ENCODE measurements around the gene TRIO.

DNA sequence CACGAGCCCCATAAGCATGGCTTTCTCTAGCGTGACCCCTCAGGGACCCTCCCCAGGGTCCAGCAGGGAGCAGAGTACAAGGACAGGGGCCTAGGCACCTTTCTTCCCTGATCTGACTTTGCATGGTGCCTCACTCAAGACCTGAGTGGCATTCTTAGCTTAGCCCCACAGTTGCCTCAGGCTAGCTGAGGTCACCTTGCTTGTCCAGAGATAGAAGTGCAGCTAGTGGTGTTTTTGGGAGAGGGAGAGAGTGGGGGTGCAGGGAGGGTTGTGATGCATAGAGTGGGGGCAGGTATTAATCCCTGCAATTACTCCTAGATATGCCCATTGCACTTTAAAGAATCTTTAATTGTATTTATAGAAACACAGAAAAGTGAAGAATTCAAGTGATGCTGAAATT, 8.4 kb upstream of the TRIO start:
- TF ChIP-seq NRF1 (conservative IDR thresholded peaks at IDR 0.05; ENCODE audit: low read depth, low read length) (no peak), CBX5 (IDR thresholded peaks at IDR 0.05; ENCODE audit: low read depth) (no peak), CHD2 (IDR thresholded peaks at IDR 0.05; ENCODE audit: borderline replicate concordance, low read depth, low read length) (no peak), CTCF (IDR thresholded peaks at IDR 0.05 in 2 of 3, conservative IDR thresholded peaks at IDR 0.05 in 1 of 3; ENCODE audit: control insufficient read depth in 2 of 3, extremely low read depth in 1 of 3, insufficient read depth in 1 of 3, low read depth in 3 of 3, low read length in 3 of 3) (no peak), MYC (IDR thresholded peaks at IDR 0.05; ENCODE audit: insufficient read depth, insufficient read length, insufficient replicate concordance, low read length, severe bottlenecking) (no peak), YY1 (IDR thresholded peaks at IDR 0.05; ENCODE audit: low read depth, low read length) (no peak)
